Skeletal muscle satellite cell (primary cell): ENCODE measurements around the gene ARHGAP12.

Experiments
- H3K27me3 ChIP-seq: 2 replicates; pipeline ENCODE4 v1.7.0; 2013; ENCODE audit warnings: low read length; ENCODE audit not compliant: control insufficient read depth, insufficient read depth
- H3K36me3 ChIP-seq: 2 replicates; pipeline ENCODE4 v1.7.0; 2013; ENCODE audit warnings: mild to moderate bottlenecking, control low read depth, low read length; ENCODE audit not compliant: insufficient read depth
- H3K4me1 ChIP-seq: 2 replicates; pipeline ENCODE4 v1.7.0; 2013; ENCODE audit warnings: low read length; ENCODE audit not compliant: control insufficient read depth, insufficient read depth
- H3K4me2 ChIP-seq: 2 replicates; pipeline ENCODE4 v1.7.0; 2013; ENCODE audit warnings: mild to moderate bottlenecking, low read length
- H3K4me3 ChIP-seq: 2 replicates; pipeline ENCODE4 v1.7.0; 2013; ENCODE audit warnings: low read length
- H3K9ac ChIP-seq: 2 replicates; pipeline ENCODE4 v1.7.0; 2013; ENCODE audit warnings: mild to moderate bottlenecking, low read depth, low read length, moderate library complexity
- H3K9me3 ChIP-seq: replicated peaks from 2 replicates; pipeline ENCODE4 v1.7.0; 2013; ENCODE audit warnings: mild to moderate bottlenecking, control low read depth, low read length

The ARHGAP12 gene

GRCh38 chr10:31832261-31832660, 96.4 kb downstream of the ARHGAP12 start:
- H3K27me3 ChIP-seq = no peaks in the 10 kb centered on the region
- H3K4me3 ChIP-seq = no peak overlapping the region
- peaks cover 8% of the 10 kb centered on the region for H3K4me1 ChIP-seq
- no peak overlapping the region for H3K9ac ChIP-seq
- H3K36me3 ChIP-seq = peaks cover 3% of the 10 kb centered on the region
- H3K4me2 ChIP-seq = no peak overlapping the region
- H3K9me3 ChIP-seq = no peaks in the 10 kb centered on the region

GRCh38 chr10:31830887-31831286, 97.7 kb downstream of the ARHGAP12 start:
- no peak overlapping the region for H3K9ac ChIP-seq

GRCh38 chr10:31829776-31830175, 98.9 kb downstream of the ARHGAP12 start:
- Histone ChIP-seq H3K9me3 (no peaks in the 10 kb centered on the region), H3K9ac (no peak overlapping the region), H3K4me2 (no peak overlapping the region), H3K4me1 (peaks cover 8% of the 10 kb centered on the region), H3K4me3 (no peak overlapping the region), H3K36me3 (no peaks in the 10 kb centered on the region), H3K27me3 (no peaks in the 10 kb centered on the region)

More at GRCh38 chr10:31830887-31831286, 97.7 kb downstream of the ARHGAP12 start:
- Histone ChIP-seq H3K4me2 (no peak overlapping the region), H3K27me3 (no peaks in the 10 kb centered on the region), H3K9me3 (no peaks in the 10 kb centered on the region), H3K4me3 (no peak overlapping the region), H3K4me1 (peaks cover 8% of the 10 kb centered on the region), H3K36me3 (no peaks in the 10 kb centered on the region)

- H3K4me2 ChIP-seq = no peak overlapping the region
- no peaks in the 10 kb centered on the region for H3K36me3 ChIP-seq
Measured at GRCh38 chr10:31823358-31823757, 105.3 kb downstream of the ARHGAP12 start.

GRCh38 chr10:31822616-31823318, 105.9 kb downstream of the ARHGAP12 start:
- no peaks in the 10 kb centered on the region for H3K36me3 ChIP-seq
- no peak overlapping the region for H3K4me2 ChIP-seq
- no peak overlapping the region for H3K4me3 ChIP-seq

More at GRCh38 chr10:31823358-31823757, 105.3 kb downstream of the ARHGAP12 start:
- H3K9me3 ChIP-seq = no peaks in the 10 kb centered on the region
- peaks cover 6% of the 10 kb centered on the region for H3K4me1 ChIP-seq
- no peaks in the 10 kb centered on the region for H3K27me3 ChIP-seq
- H3K4me3 ChIP-seq = no peak overlapping the region
- H3K9ac ChIP-seq = no peak overlapping the region

GRCh38 chr10:31822150-31822549, 106.5 kb downstream of the ARHGAP12 start:
- Histone ChIP-seq H3K4me3 (no peak overlapping the region), H3K4me2 (no peak overlapping the region), H3K9me3 (no peaks in the 10 kb centered on the region)

More at GRCh38 chr10:31822616-31823318, 105.9 kb downstream of the ARHGAP12 start:
- peaks cover 6% of the 10 kb centered on the region for H3K4me1 ChIP-seq
- H3K9me3 ChIP-seq = no peaks in the 10 kb centered on the region
- H3K27me3 ChIP-seq = no peaks in the 10 kb centered on the region
- H3K9ac ChIP-seq = no peak overlapping the region

GRCh38 chr10:31820778-31821369, 107.8 kb downstream of the ARHGAP12 start:
- Histone ChIP-seq H3K9me3 (no peaks in the 10 kb centered on the region), H3K4me2 (no peak overlapping the region), H3K36me3 (no peaks in the 10 kb centered on the region), H3K9ac (no peak overlapping the region), H3K27me3 (no peaks in the 10 kb centered on the region), H3K4me1 (peaks cover 6% of the 10 kb centered on the region), H3K4me3 (no peak overlapping the region)

More at GRCh38 chr10:31822150-31822549, 106.5 kb downstream of the ARHGAP12 start:
- H3K36me3 ChIP-seq = no peaks in the 10 kb centered on the region
- no peaks in the 10 kb centered on the region for H3K27me3 ChIP-seq
- H3K4me1 ChIP-seq = peaks cover 6% of the 10 kb centered on the region
- H3K9ac ChIP-seq = no peak overlapping the region

GRCh38 chr10:31820096-31820495, 108.5 kb downstream of the ARHGAP12 start:
- Histone ChIP-seq H3K9me3 (no peaks in the 10 kb centered on the region), H3K27me3 (no peaks in the 10 kb centered on the region), H3K4me1 (peaks cover 6% of the 10 kb centered on the region), H3K4me3 (no peak overlapping the region), H3K9ac (no peak overlapping the region), H3K36me3 (peaks cover 5% of the 10 kb centered on the region), H3K4me2 (no peak overlapping the region)

GRCh38 chr10:31819391-31819820, 109.2 kb downstream of the ARHGAP12 start:
- H3K9ac ChIP-seq = no peak overlapping the region
- H3K4me3 ChIP-seq = no peak overlapping the region
- peaks cover 6% of the 10 kb centered on the region for H3K4me1 ChIP-seq
- H3K36me3 ChIP-seq = peaks cover 7% of the 10 kb centered on the region
- no peaks in the 10 kb centered on the region for H3K27me3 ChIP-seq
- no peaks in the 10 kb centered on the region for H3K9me3 ChIP-seq
- H3K4me2 ChIP-seq = no peak overlapping the region

- H3K4me2 ChIP-seq = no peak overlapping the region
- H3K36me3 ChIP-seq = peaks cover 10% of the 10 kb centered on the region
- H3K4me3 ChIP-seq = no peak overlapping the region
- H3K9me3 ChIP-seq = no peaks in the 10 kb centered on the region
- H3K9ac ChIP-seq = no peak overlapping the region
- H3K27me3 ChIP-seq = no peaks in the 10 kb centered on the region
- peaks cover 6% of the 10 kb centered on the region for H3K4me1 ChIP-seq
Measured at GRCh38 chr10:31816318-31816717, 112.3 kb downstream of the ARHGAP12 start.

GRCh38 chr10:31808258-31809218, 120.1 kb downstream of the ARHGAP12 start:
- H3K4me3 ChIP-seq = peak overlapping the region; percentile 65

More at GRCh38 chr10:31808258-31809218, 120.1 kb downstream of the ARHGAP12 start:
- Histone ChIP-seq H3K9ac (peak overlapping the region; percentile 76), H3K4me2 (peak overlapping the region; percentile 80), H3K9me3 (no peaks in the 10 kb centered on the region), H3K36me3 (peaks cover 13% of the 10 kb centered on the region), H3K4me1 (peaks cover 5% of the 10 kb centered on the region), H3K27me3 (no peaks in the 10 kb centered on the region)
